GM18508 (cell line): ENCODE results near the gene SLC25A10.

Experiments
- ATAC-seq: cut with Tn5 transposase; IDR thresholded peaks from one replicate; pipeline ENCODE4 v1.9.1; 2021; ENCODE audit warnings: moderate number of reproducible peaks; ENCODE audit not compliant: insufficient read depth, unreplicated experiment

SLC25A10 gene

GRCh38 chr17:81741594-81742452, 29.7 kb downstream of the SLC25A10 start:
- no peak for ATAC-seq
